A549 treated with ZK216348 at 1 μM for 4 hours (cell line): ENCODE measurements around the gene TRDN. TPM values are rescaled to one million over a fixed set of nuclear protein-coding genes. Genes with fewer than 3 reads are reported as not detected.

Experiments used
- total RNA-seq: library from RNA; stranded (reverse); fragments of 200-300 nt; extraction: Qiagen RNA extraction; gene quantifications from 5 replicates; pipeline ENCODE4 v1.2.3, GENCODE V29; 2022; ENCODE audit warnings: low read depth

The TRDN gene
- total RNA-seq, result not detected in 5 replicates

GRCh38 chr6:123636782-123637181, at the start of gene TRDN:
TRDN (minus strand) TSS chr6:123636950; CDS start chr6:123636775, 175 bp downstream.

Other genes starting within 250 kb of the TRDN start
- gene NKAIN2, start 166.9 kb upstream of the TRDN start, total RNA-seq, result not detected in 5 replicates